ENCODE measurements around the gene OR7G3. TPM values are rescaled to one million over a fixed set of nuclear protein-coding genes. Genes with fewer than 3 reads are reported as not detected.

Gene OR7G3
- total RNA-seq, 1 experiment from 2014 or later: not detected

GRCh38 chr19:9116547-9116946 lies 10.2 kb downstream of the OR7G3 start:
- Mint-ChIP-seq H3K27ac (ENCODE audit: unreplicated experiment) (no peak overlapping the region), H3K36me3 (ENCODE audit: insufficient read depth, unreplicated experiment) (no peaks in the 10 kb centered on the region), H3K4me1 (ENCODE audit: low read depth, unreplicated experiment) (no peaks in the 10 kb centered on the region), H3K27me3 (ENCODE audit: unreplicated experiment) (no peaks in the 10 kb centered on the region), H3K9me3 (ENCODE audit: low read depth, unreplicated experiment) (peaks cover 4% of the 10 kb centered on the region), H3K4me3 (ENCODE audit: low read depth, unreplicated experiment) (no peak overlapping the region)
- TF ChIP-seq CTCF (IDR thresholded peaks at IDR 0.05; ENCODE audit: unreplicated experiment): no peak
- no TSS peak for BruUV-seq (replicated peaks)
- CTCF ChIA-PET: no interaction called here
- intact Hi-C loops (cut with micrococcal nuclease; ENCODE audit: unreplicated experiment): no loop called here
- no peak for DNase-seq

GRCh38 chr19:9115307-9115813 lies 11.4 kb downstream of the OR7G3 start, which contains the start of gene OR7G1:
OR7G1 (minus strand) TSS chr19:9115763; CDS start chr19:9115763, 0 bp downstream.
- BruUV-seq (replicated peaks): no TSS peak
- peaks cover 4% of the 10 kb centered on the region for H3K9me3 Mint-ChIP-seq (ENCODE audit: low read depth, unreplicated experiment)
- H3K4me1 Mint-ChIP-seq (ENCODE audit: low read depth, unreplicated experiment): no peaks in the 10 kb centered on the region
- no peak within 1 kb of the TSS for H3K27ac Mint-ChIP-seq (ENCODE audit: unreplicated experiment)
- CTCF ChIA-PET: no interaction called here
- H3K27me3 Mint-ChIP-seq (ENCODE audit: unreplicated experiment): no peaks in the 10 kb centered on the region
- no peak within 1 kb of the TSS for H3K4me3 Mint-ChIP-seq (ENCODE audit: low read depth, unreplicated experiment)
- TF ChIP-seq CTCF (IDR thresholded peaks at IDR 0.05; ENCODE audit: unreplicated experiment): no peak
- no peaks in the 10 kb centered on the region for H3K36me3 Mint-ChIP-seq (ENCODE audit: insufficient read depth, unreplicated experiment)
- intact Hi-C loops (cut with micrococcal nuclease; ENCODE audit: unreplicated experiment): no loop called here
- DNase-seq: no peak

GRCh38 chr19:9109959-9110358 lies 16.8 kb downstream of the OR7G3 start:
- no TSS peak for BruUV-seq (replicated peaks)
- no peaks in the 10 kb centered on the region for H3K27me3 Mint-ChIP-seq (ENCODE audit: unreplicated experiment)
- CTCF ChIA-PET: interaction anchor here (0.6 kb wide), 1 partner anchor 1013 kb away, joined by 3 read pairs; no protein-coding TSS in a partner anchor
- H3K27ac Mint-ChIP-seq (ENCODE audit: unreplicated experiment): no peak overlapping the region
- H3K4me3 Mint-ChIP-seq (ENCODE audit: low read depth, unreplicated experiment): no peak overlapping the region
- peaks cover 7% of the 10 kb centered on the region for H3K4me1 Mint-ChIP-seq (ENCODE audit: low read depth, unreplicated experiment)
- intact Hi-C loops (cut with micrococcal nuclease; ENCODE audit: unreplicated experiment): no loop called here
- DNase-seq: no peak
- no peak for TF ChIP-seq CTCF (IDR thresholded peaks at IDR 0.05; ENCODE audit: unreplicated experiment)
- peaks cover 5% of the 10 kb centered on the region for H3K9me3 Mint-ChIP-seq (ENCODE audit: low read depth, unreplicated experiment)
- H3K36me3 Mint-ChIP-seq (ENCODE audit: insufficient read depth, unreplicated experiment): peaks cover 5% of the 10 kb centered on the region

GRCh38 chr19:9107375-9107774 lies 19.4 kb downstream of the OR7G3 start, which contains the start of gene OR7G2:
OR7G2 (minus strand) TSS chr19:9107475; CDS start chr19:9103243, 4,232 bp downstream.
- intact Hi-C loops (cut with micrococcal nuclease; ENCODE audit: unreplicated experiment): no loop called here

More at GRCh38 chr19:9107375-9107774, 19.4 kb downstream of the OR7G3 start, which contains the start of gene OR7G2:
- peaks cover 5% of the 10 kb centered on the region for H3K36me3 Mint-ChIP-seq (ENCODE audit: insufficient read depth, unreplicated experiment)
- DNase-seq: no peak
- H3K4me3 Mint-ChIP-seq (ENCODE audit: low read depth, unreplicated experiment): no peak within 1 kb of the TSS
- no peak within 1 kb of the TSS for H3K27ac Mint-ChIP-seq (ENCODE audit: unreplicated experiment)
- no TSS peak for BruUV-seq (replicated peaks)
- H3K27me3 Mint-ChIP-seq (ENCODE audit: unreplicated experiment): no peaks in the 10 kb centered on the region
- CTCF ChIA-PET: no interaction called here
- H3K4me1 Mint-ChIP-seq (ENCODE audit: low read depth, unreplicated experiment): peaks cover 9% of the 10 kb centered on the region
- no peak for TF ChIP-seq CTCF (IDR thresholded peaks at IDR 0.05; ENCODE audit: unreplicated experiment)
- peaks cover 10% of the 10 kb centered on the region for H3K9me3 Mint-ChIP-seq (ENCODE audit: low read depth, unreplicated experiment)

Data from Calu3 (cell line).